ENCODE data around the gene KHDC4. TPM values are rescaled to one million over a fixed set of nuclear protein-coding genes. Genes with fewer than 3 reads are reported as not detected.

The KHDC4 gene
- total and polyA plus RNA-seq, 10 of the 15 experiments (the other 5 are each of a cell fraction or from before 2014, with no cell fraction given), result 11.7 to 109 (median 41.9) TPM

DNA sequence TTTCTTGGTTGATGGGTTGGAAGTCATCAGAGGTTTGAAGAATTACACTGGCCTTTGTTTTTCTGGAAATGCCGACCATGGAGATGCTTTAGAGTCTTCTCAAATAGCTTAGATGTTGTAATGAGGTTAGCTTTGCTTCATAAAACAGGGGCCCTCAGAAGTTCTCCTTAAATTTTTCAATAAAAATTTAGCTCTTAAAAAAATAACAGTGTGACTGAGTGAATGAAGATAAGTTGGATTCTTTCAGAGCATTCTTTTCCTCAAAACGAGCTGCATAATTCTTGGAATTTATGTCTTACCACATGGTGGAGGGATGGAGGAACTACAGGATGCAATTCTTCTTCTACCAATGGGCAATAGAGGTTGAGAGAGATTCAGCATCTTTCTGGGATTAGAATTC is 51.4 kb downstream of the KHDC4 start (continued):
- TF ChIP-seq ZBTB40 (IDR thresholded peaks at IDR 0.05; ENCODE audit: borderline replicate concordance) (no peak), CTCF (IDR thresholded peaks at IDR 0.05 in 2 of 3, conservative IDR thresholded peaks at IDR 0.05 in 1 of 3; ENCODE audit: control insufficient read depth in 2 of 3, extremely low read depth in 1 of 3, insufficient read depth in 1 of 3, low read depth in 3 of 3, low read length in 3 of 3) (no peak), CREM (IDR thresholded peaks at IDR 0.05; ENCODE audit: low read depth) (no peak), NR2F1 (conservative IDR thresholded peaks at IDR 0.05) (no peak), E2F4 (IDR thresholded peaks at IDR 0.05; ENCODE audit: low read depth, low read length) (no peak), EED (IDR thresholded peaks at IDR 0.05; ENCODE audit: low read depth) (no peak), MYC (IDR thresholded peaks at IDR 0.05; ENCODE audit: insufficient read depth, insufficient read length, insufficient replicate concordance, low read length, severe bottlenecking) (no peak), POU2F2 (IDR thresholded peaks at IDR 0.05; ENCODE audit: borderline replicate concordance, low read depth, low read length) (no peak), SPI1 (IDR thresholded peaks at IDR 0.05; ENCODE audit: borderline replicate concordance, insufficient read depth, low read depth, low read length) (no peak)
